ENCODE results near the gene PPP1R16B.

Gene PPP1R16B

DNA sequence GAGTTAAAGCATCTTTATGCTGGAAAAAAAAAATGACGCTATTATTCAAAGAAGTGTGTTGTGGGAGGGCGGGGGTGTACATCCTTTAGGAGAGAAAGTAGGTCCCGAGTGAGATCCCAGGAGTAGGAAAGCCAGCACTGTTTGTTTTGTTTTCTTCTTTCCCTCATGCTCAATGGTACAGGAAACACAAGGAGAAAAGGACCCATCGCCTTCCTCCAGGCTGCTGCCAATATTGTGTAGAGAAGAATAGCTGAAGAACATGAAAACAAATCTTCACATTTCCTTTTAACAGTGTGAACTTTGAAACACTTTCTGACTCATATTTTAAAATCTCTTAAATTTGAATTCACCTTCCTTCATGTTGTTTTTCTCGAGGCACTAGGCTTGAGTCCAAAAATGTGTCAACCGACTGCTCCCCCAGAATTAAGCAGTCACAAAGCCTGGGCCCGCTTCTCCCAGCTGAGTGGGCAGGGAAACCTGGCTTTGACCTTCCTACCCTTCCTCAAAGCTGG lies 22.3 kb downstream of the PPP1R16B start:
- Mint-ChIP-seq H3K4me3 (no peak overlapping the region), H3K27ac (peak overlapping the region; percentile 63), H3K36me3 (ENCODE audit: low read depth) (peaks cover 70% of the 10 kb centered on the region), H3K27me3 (ENCODE audit: low read depth) (no peaks in the 10 kb centered on the region), H3K4me1 (ENCODE audit: low read depth) (peaks cover 66% of the 10 kb centered on the region), H3K9me3 (no peaks in the 10 kb centered on the region)
- DNase-seq (ENCODE audit: low spot score), result no peak

DNA sequence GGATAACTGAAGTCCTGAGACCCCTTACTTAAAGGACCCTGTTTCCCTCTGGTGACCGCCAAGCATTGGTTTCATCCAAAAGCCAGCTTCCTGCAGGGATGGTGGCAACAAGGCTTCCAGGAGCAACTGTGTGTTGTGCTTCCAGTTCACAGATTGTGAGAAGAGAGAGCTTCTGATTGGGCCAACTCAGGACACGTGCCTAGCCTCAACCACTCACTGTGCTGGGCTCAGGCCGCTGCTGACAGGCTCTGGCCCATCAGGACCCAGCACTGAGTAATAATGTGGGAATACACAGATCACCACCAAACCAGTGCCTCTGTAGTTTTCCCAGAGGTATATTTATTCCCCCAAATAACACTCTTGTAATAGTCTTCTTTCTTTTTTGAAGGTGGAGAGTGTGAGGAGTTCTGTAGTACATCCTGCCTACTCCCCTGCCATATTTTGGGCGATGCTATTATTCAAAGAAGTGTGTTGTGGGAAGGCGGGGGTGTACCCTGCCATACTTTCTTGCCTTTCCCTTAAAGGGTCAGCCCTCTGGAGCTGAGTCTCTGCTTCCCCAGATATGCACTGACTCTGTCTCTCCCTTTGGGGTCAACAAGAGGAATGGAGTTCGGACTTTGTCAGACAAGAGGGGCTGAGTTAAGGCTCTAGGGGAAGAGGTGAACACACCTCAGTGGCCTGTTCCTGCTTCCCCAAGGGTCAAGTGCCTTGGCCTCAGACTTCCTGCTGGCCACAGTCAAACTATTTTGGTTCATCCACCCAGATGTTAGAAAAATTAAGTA lies 23.2 kb downstream of the PPP1R16B start:
- H3K36me3 Mint-ChIP-seq (ENCODE audit: low read depth), result peaks cover 75% of the 10 kb centered on the region
- H3K27ac Mint-ChIP-seq, result peak overlapping the region; percentile 68
- no peaks in the 10 kb centered on the region for H3K27me3 Mint-ChIP-seq (ENCODE audit: low read depth)
- no peak for DNase-seq (ENCODE audit: low spot score)
- H3K4me3 Mint-ChIP-seq, result no peak overlapping the region
- H3K9me3 Mint-ChIP-seq, result no peaks in the 10 kb centered on the region
- peaks cover 73% of the 10 kb centered on the region for H3K4me1 Mint-ChIP-seq (ENCODE audit: low read depth)

- peak overlapping the region; percentile 68 for H3K27ac Mint-ChIP-seq
- peaks cover 78% of the 10 kb centered on the region for H3K4me1 Mint-ChIP-seq (ENCODE audit: low read depth)
- no peak for DNase-seq (ENCODE audit: low spot score)
- H3K4me3 Mint-ChIP-seq, result no peak overlapping the region
- peaks cover 72% of the 10 kb centered on the region for H3K36me3 Mint-ChIP-seq (ENCODE audit: low read depth)
- no peaks in the 10 kb centered on the region for H3K27me3 Mint-ChIP-seq (ENCODE audit: low read depth)
- no peaks in the 10 kb centered on the region for H3K9me3 Mint-ChIP-seq
Measured at GRCh38 chr20:38829296-38829875, 23.9 kb downstream of the PPP1R16B start.

- Mint-ChIP-seq H3K4me1 (ENCODE audit: low read depth) (peaks cover 73% of the 10 kb centered on the region), H3K27ac (peak overlapping the region; percentile 63), H3K36me3 (ENCODE audit: low read depth) (peaks cover 67% of the 10 kb centered on the region)
Measured at GRCh38 chr20:38830356-38830755, 24.9 kb downstream of the PPP1R16B start.

DNA sequence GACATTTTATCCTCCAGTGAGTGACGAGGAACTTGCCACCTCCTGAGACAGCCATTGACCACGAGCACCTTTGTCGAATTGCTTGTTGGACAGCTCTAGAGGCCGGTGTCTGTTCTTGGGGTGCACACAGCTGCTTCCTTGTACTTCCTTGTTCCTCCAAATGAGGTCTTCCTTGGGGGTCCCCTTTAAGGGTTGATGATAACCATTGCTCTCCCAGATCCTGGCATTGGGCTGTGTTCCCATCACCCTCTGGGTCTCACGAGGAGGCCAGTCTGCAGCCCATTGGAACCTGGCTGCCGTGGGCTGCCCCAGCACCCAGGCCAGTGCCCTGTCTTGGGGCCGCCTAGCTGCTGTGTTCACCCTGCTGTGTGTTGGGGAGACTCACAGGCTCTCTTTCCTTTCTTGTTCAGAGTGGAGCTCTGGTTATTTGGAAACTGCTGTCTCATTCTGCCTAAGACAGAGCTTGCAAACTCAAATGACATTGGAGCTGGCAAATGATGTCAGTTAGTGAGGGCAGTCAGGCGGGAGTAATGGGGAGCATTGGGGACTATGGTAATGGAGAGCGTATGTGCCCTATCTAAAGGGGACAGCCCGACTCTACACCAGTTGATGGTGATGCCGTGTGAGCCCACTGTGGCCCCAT lies 25.7 kb downstream of the PPP1R16B start:
- no peaks in the 10 kb centered on the region for H3K9me3 Mint-ChIP-seq
- peaks cover 68% of the 10 kb centered on the region for H3K4me1 Mint-ChIP-seq (ENCODE audit: low read depth)
- H3K27me3 Mint-ChIP-seq (ENCODE audit: low read depth), result no peaks in the 10 kb centered on the region
- peaks cover 69% of the 10 kb centered on the region for H3K36me3 Mint-ChIP-seq (ENCODE audit: low read depth)
- DNase-seq (ENCODE audit: low spot score), result no peak
- no peak overlapping the region for H3K4me3 Mint-ChIP-seq
- H3K27ac Mint-ChIP-seq, result peak overlapping the region; percentile 63

More at GRCh38 chr20:38830356-38830755, 24.9 kb downstream of the PPP1R16B start:
- no peak for DNase-seq (ENCODE audit: low spot score)
- no peak overlapping the region for H3K4me3 Mint-ChIP-seq
- H3K9me3 Mint-ChIP-seq, result no peaks in the 10 kb centered on the region
- H3K27me3 Mint-ChIP-seq (ENCODE audit: low read depth), result no peaks in the 10 kb centered on the region

DNA sequence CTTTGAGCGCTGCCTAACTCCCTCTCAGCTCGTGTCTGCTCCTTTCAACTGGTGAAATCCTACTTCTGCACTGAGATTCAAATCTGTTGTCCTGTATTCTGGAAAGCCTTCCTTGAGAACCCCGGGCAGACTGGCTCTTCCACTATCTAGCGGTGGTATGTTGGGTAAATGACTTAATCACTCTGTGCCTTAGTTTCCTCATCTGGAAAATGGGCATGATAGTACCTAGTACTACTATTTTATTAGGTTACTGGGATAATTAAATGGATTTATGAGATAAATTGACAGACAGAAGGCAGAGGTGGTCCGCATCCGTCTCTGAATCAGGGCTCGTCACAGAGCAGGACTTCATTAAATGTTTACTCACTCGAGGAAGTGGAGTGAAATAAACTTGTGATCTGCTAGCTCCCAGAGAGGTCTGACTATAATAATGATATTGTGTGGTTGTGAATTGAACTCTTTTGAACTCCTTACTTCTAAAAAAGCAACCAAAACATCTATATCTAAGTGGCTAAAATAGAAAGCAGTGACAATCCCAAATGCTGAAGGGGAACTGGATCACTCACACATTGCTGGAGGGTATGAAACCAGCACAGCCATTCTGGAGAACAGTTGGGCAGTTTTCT lies 26.6 kb downstream of the PPP1R16B start:
- peak overlapping the region; percentile 72 for H3K27ac Mint-ChIP-seq
- H3K27me3 Mint-ChIP-seq (ENCODE audit: low read depth), result no peaks in the 10 kb centered on the region
- H3K4me3 Mint-ChIP-seq, result peak overlapping the region; percentile 47
- H3K4me1 Mint-ChIP-seq (ENCODE audit: low read depth), result peaks cover 66% of the 10 kb centered on the region
- H3K9me3 Mint-ChIP-seq, result no peaks in the 10 kb centered on the region
- peaks cover 67% of the 10 kb centered on the region for H3K36me3 Mint-ChIP-seq (ENCODE audit: low read depth)
- no peak for DNase-seq (ENCODE audit: low spot score)

DNA sequence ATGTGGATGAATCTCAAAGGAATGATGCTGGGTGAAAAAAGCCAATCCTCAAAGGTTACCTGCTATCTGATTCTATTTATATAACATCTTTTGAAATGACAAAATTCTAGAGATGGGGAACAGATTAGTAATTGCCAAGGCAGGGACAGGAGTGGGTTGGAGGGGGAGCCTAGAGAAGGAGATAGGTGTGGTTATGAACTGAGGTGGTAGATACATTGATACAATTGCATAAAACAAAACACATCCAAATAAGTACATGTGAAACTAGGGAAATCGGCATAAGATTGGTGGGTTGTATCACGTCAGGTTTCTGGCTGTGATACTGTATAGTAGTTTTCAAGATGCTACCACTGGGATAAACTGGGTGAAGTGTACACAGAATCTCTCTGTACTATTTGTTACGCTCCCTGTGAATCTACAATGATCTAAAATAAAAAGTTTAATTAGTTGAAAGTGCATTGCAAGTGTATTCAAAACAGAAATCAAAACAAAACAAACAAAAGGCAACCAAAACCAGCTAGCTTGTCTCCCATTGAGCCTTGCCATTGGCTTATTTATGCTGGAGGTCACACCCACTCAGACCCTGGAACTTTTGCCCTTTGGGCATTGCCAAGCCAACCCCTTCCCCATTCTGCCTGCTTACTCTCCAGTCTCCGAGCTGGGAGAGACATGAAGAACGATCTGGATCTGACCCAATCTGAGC lies 27.8 kb downstream of the PPP1R16B start:
- no peaks in the 10 kb centered on the region for H3K9me3 Mint-ChIP-seq
- DNase-seq (ENCODE audit: low spot score), result peak; percentile 59
- H3K36me3 Mint-ChIP-seq (ENCODE audit: low read depth), result peaks cover 59% of the 10 kb centered on the region
- H3K27ac Mint-ChIP-seq, result peak overlapping the region; percentile 84
- peak overlapping the region; percentile 67 for H3K4me3 Mint-ChIP-seq
- peaks cover 55% of the 10 kb centered on the region for H3K4me1 Mint-ChIP-seq (ENCODE audit: low read depth)
- no peaks in the 10 kb centered on the region for H3K27me3 Mint-ChIP-seq (ENCODE audit: low read depth)

DNA sequence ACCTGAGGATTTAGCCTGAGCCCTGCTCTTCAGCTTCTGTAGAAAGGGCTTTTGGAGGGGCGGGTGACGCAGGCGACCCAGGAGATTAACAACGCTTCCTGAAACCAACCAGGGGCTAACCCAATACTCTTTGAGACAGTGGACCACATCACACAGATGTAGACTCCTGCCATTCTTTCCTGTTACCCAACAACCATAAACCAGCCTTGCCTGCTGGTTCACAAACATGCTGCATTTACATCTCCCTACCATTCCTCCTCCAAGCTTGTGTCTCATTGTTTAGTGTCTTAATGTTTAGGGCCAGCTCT lies 28.3 kb downstream of the PPP1R16B start:
- H3K27me3 Mint-ChIP-seq (ENCODE audit: low read depth), result no peaks in the 10 kb centered on the region
- peak overlapping the region; percentile 67 for H3K4me3 Mint-ChIP-seq
- peaks cover 54% of the 10 kb centered on the region for H3K4me1 Mint-ChIP-seq (ENCODE audit: low read depth)
- no peaks in the 10 kb centered on the region for H3K9me3 Mint-ChIP-seq
- DNase-seq (ENCODE audit: low spot score), result peak; percentile 21
- H3K36me3 Mint-ChIP-seq (ENCODE audit: low read depth), result peaks cover 60% of the 10 kb centered on the region
- peak overlapping the region; percentile 84 for H3K27ac Mint-ChIP-seq

- Mint-ChIP-seq H3K4me1 (ENCODE audit: low read depth) (peaks cover 51% of the 10 kb centered on the region), H3K9me3 (no peaks in the 10 kb centered on the region), H3K4me3 (no peak overlapping the region), H3K27me3 (ENCODE audit: low read depth) (no peaks in the 10 kb centered on the region), H3K27ac (peak overlapping the region; percentile 21), H3K36me3 (ENCODE audit: low read depth) (peaks cover 59% of the 10 kb centered on the region)
- DNase-seq (ENCODE audit: low spot score), result no peak
Measured at GRCh38 chr20:38834868-38835267, 29.4 kb downstream of the PPP1R16B start.

DNA sequence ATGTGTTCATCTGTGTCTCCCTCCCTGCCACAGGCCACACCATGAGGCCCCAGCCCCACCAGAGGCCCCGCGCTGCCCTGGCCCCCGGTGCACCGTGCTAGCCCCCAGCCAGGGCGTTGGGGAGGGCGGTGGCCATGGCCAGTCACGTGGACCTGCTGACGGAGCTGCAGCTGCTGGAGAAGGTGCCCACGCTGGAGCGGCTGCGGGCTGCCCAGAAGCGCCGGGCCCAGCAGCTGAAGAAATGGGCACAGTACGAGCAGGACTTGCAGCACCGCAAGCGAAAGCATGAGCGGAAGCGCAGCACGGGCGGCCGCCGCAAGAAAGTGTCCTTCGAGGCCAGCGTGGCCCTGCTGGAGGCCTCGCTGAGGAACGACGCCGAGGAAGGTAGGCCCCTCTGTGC lies 30.3 kb downstream of the PPP1R16B start:
- H3K9me3 Mint-ChIP-seq, result no peaks in the 10 kb centered on the region
- H3K36me3 Mint-ChIP-seq (ENCODE audit: low read depth), result peaks cover 59% of the 10 kb centered on the region
- H3K27ac Mint-ChIP-seq, result no peak overlapping the region
- no peak for DNase-seq (ENCODE audit: low spot score)
- H3K4me1 Mint-ChIP-seq (ENCODE audit: low read depth), result peaks cover 51% of the 10 kb centered on the region
- H3K27me3 Mint-ChIP-seq (ENCODE audit: low read depth), result no peaks in the 10 kb centered on the region
- H3K4me3 Mint-ChIP-seq, result no peak overlapping the region

DNA sequence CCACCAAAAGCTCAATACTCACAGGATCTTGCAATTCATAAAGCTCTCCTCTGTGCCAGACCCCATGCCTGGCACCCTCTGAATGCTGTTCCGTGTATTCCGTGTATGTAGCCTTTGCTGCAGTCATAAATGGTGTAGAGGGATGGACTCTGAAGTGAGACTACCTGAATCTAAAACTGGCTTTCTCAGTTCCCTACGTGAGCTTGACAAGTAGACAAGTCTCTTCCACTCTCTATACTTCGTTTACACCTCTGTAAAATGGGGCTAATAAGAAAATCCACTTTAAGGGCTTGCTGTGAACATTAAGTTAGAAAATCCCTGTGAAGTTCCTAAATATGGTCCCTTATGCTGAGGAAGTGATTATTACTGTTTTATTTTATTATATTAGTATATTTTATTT lies 31.5 kb downstream of the PPP1R16B start:
- no peak for DNase-seq (ENCODE audit: low spot score)
- peaks cover 56% of the 10 kb centered on the region for H3K36me3 Mint-ChIP-seq (ENCODE audit: low read depth)
- H3K27ac Mint-ChIP-seq, result peak overlapping the region; percentile 32
- H3K4me1 Mint-ChIP-seq (ENCODE audit: low read depth), result peaks cover 49% of the 10 kb centered on the region
- no peaks in the 10 kb centered on the region for H3K9me3 Mint-ChIP-seq
- H3K27me3 Mint-ChIP-seq (ENCODE audit: low read depth), result no peaks in the 10 kb centered on the region
- H3K4me3 Mint-ChIP-seq, result no peak overlapping the region

DNA sequence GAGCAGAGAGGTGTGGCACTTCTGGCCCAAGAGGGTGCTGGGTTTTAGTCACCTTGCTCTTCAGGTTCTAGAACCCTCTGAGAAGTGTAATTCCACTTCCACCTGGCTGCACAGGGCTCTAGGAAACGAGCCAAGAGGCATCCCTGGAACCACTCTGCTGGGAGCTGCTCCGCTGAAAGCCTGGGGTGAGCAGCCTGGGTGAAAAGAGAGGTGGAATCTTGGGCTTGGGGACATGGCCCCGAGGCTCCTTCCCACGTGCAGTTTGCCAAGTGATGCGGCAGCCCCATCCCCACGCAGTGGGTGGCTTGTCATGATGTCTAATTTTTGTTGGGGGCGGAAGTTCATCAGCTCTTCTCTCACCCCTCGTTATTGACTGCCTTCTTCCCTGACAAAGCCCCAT lies 32.8 kb downstream of the PPP1R16B start:
- H3K27ac Mint-ChIP-seq, result no peak overlapping the region
- DNase-seq (ENCODE audit: low spot score), result no peak
- peaks cover 53% of the 10 kb centered on the region for H3K36me3 Mint-ChIP-seq (ENCODE audit: low read depth)
- peaks cover 49% of the 10 kb centered on the region for H3K4me1 Mint-ChIP-seq (ENCODE audit: low read depth)
- H3K4me3 Mint-ChIP-seq, result no peak overlapping the region
- no peaks in the 10 kb centered on the region for H3K9me3 Mint-ChIP-seq
- H3K27me3 Mint-ChIP-seq (ENCODE audit: low read depth), result no peaks in the 10 kb centered on the region

- H3K9me3 Mint-ChIP-seq, result no peaks in the 10 kb centered on the region
- peak overlapping the region; percentile 79 for H3K27ac Mint-ChIP-seq
- H3K4me3 Mint-ChIP-seq, result no peak overlapping the region
- no peaks in the 10 kb centered on the region for H3K27me3 Mint-ChIP-seq (ENCODE audit: low read depth)
- H3K36me3 Mint-ChIP-seq (ENCODE audit: low read depth), result peaks cover 54% of the 10 kb centered on the region
- DNase-seq (ENCODE audit: low spot score), result no peak
- peaks cover 48% of the 10 kb centered on the region for H3K4me1 Mint-ChIP-seq (ENCODE audit: low read depth)
Measured at GRCh38 chr20:38839563-38839962, 34.1 kb downstream of the PPP1R16B start.

Measured in T-helper 2 cell treated with Interferon-gamma antibody and Interleukin-4, amounts not matched to agents 5 μg/mL and 100 μg/mL, for 36 hours (primary cell).